DMS79 (cell line): ENCODE results near the gene SEMA3F.

ENCODE experiments used
- DNase-seq: peaks from one replicate; lab custom pipeline; 2025; lab: John Stamatoyannopoulos, UW

SEMA3F gene

GRCh38 chr3:50132421-50133282 lies 22.5 kb upstream of the SEMA3F start:
- DNase-seq = no peak

DNA sequence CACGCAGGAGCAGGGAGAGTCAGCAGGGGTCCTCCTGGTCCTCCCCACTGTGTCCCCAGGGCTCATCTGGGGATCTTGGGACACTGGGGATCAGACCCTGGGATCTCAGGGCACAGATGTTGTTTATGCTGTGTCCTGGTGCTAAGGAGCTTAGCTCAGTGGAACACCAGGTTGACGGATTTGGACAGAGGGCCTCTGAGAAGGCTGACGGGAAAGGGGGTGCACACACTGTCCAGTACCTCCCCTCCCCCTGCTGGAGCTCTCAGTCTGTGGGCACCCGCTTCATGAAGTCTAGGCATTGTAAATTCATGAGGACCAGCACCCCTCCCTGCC lies 21.9 kb upstream of the SEMA3F start:
- DNase-seq = no peak

GRCh38 chr3:50134367-50134766 lies 20.8 kb upstream of the SEMA3F start:
- no peak for DNase-seq

DNA sequence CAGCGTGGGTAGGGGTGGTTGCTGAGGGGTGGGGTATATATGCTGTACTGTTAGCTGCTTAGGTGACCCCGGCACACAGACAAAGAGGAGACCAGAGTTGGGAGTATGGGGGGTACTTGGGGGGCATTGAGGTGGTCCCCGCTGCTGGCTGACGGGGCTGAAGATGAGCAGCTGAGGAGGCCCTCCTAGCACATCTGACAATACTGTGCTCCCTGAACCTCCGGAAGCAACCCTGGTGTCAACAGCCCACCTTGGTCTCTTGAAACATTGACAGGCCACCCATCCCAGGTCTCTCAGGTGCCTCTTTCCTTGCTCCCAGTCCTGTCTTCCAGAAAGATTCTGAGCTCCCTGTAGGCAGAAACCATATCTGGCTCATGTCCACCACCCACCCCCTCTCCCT lies 19.2 kb upstream of the SEMA3F start:
- DNase-seq = no peak

DNA sequence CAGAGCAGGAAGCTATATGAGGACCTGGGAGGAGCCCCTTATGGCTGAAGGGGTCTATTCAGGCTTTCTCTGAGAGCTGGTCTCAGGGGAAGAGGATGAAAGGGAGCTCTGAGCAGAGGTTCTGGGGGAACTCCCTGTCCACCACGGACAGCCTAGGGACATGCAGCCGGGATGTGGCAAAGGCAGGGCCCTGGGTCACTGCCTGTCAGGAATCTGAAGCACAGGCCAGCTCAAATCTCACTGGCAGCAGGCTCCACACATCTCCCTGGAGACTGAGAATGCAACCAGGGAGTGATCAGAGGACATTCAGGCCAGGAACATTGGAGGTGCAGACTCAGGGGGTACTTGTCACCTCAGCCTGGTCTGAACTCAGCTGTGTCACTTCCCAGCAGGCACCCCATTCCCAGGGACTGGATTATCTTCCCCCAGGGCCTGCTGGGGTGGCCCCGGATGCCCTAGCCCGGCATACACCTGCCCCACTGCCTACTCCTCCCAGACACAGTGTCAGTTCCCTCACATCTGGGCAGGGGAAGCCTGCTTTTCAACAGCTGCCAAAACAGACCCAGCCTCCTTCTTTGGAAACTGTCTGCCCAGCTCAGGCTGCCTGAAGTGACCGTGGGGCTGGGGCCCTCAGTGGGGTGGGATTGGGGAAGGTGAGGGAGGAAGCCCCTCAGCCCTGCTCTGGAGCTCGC lies 18.3 kb upstream of the SEMA3F start:
- peak; percentile 9 for DNase-seq

GRCh38 chr3:50137531-50137930 lies 17.6 kb upstream of the SEMA3F start:
- DNase-seq = no peak

DNA sequence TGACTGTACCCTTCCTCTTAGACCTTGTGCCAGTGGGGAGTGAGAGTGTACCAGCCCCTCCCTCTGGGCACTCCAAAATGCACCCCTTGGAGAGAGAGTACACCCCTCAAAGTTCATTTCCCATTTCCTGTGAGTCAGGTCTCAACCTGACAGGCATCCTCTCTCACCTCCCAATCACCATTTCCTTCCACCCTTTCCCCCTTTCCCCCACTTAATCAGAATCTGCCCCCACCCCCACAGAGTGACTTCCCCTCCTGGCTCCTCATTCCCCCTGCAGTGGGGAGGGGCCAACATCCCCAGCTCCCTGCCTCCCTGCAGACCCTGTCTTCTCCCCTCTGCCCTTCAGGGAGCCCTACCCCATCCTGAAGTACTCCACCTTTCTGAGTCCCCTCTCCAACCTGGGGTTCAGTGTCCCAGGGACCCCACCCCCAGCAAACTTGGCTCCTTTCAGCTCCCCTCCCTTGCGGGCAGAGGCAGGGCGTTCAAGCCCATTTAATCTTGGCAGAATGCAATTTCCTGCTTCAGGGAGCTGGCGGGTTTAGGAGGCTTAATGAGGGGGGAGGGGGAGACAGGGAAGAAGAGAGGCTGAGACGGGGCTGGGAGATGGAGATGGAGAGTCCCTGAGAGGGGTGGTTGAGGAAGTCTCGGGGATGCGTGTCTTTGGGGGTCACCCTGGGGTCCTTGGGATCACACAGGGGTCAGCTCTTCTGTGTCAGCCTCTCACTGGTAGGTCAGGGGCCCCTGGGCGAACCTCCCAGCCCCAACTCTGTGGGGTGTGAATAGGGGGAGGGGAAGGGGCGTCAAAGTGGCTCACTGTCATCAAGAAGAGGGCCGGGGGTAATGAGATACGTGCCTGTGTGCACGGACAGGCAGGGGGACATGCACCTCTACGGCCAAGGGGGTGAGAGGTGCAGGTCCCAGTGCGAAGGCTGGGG lies 16.6 kb upstream of the SEMA3F start:
- DNase-seq = peak; percentile 64

GRCh38 chr3:50139308-50139707 lies 15.8 kb upstream of the SEMA3F start:
- no peak for DNase-seq

DNA sequence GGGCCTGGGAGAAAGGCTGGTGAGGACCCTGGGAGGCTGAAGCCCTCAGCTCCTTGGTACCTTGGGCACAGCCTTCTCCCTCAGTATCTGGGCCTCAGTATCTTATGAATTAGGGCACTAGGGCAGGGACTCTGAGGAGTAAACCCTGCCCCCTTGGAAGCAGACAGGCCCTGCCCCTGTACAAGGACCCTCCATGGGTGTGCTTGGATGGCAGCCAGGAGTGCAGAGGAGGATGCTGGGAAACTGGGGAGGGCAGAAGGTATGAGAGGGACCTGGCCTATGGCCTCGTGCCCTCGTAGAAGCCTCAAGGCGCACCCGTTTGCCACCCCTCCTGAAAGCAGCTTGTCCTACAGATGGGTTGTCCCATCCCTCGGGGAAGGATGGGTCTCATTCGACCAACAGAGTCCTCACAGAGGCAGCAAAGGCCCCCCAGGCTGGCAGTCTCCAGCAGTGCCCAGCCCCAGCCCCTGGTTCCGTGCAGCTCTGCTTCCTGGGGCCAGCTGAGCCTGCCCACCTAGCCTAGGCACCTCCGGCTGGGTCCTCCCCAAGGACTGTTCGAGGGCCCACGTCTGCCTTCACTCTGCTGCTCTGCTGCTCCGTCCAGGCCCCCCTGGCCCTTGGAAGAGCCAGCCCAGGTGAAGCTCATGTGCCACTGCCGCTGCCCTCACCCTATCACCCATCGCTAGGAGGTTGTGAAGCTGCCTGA lies 15.3 kb upstream of the SEMA3F start:
- peak; percentile 54 for DNase-seq

DNA sequence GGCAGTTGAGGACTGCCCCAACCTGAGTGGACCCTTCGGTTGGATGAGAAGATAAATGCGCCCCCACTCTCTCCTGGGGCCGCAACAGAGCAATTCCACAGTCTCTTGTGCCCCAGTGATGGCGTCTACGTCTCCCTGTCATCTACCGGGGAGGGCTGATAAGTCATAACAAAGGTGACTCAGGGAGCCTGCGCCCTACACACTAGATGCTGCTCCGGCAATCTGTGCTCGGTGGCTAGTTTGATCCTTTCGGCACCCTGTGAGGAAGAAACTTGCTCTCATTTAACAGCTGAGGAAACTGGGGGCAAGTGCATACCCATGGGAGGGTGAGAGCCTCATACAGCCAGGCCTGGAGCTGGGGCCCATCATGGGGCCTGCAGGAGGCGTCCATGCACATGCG lies 14.1 kb upstream of the SEMA3F start:
- DNase-seq = no peak

DNA sequence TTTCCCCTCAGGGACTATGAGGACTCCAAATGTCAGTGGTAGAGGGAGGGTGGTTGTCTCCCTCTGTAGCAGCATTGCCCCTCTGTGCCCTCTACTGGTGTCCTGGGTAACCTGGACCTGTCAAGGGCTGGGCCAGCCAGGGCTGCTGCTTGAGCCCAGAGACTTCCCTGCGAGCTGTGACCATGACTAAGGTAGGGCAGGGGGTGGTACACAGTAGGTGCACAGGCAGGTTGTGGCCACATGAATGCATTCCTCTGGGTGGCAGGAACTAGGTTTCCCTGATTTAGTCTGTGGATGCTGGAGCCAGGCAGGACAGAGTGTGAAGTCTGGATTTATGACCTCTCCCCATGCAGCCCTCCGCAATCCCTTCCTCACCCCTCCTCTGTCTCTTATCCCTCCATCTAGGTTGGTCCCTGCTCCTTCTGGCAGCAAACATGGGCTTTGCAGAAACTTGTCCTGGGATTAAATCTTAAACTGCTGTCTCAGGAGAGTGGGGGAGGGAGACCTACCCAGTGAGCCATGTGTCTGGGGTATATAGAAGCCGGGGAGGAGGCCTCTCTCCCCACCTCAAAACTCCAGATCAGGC lies 8.7 kb upstream of the SEMA3F start:
- DNase-seq = no peak

- no peak for DNase-seq
Observed at GRCh38 chr3:50147016-50147415, 8.1 kb upstream of the SEMA3F start.

GRCh38 chr3:50147447-50147846 lies 7.7 kb upstream of the SEMA3F start:
- no peak for DNase-seq

DNA sequence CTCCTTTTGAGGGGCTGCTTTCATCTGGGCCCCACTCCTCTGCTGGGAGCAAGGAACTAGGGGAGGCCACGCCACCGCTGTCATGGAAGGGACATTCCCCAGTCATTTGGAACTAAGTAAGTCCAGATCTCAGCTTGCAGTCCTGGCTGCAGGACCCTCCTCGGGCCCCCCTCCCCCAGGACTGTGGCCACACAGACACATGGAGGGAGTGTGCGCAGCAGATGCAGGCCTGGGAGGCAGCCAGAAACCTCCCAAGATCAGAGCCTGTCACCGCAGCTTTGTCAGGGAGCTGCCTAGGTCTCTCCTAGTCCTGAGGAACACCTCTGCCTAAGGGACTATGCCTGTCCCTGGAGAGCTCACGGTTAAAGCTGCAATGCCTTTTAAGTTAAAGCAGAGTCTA lies 7.3 kb upstream of the SEMA3F start:
- no peak for DNase-seq

DNA sequence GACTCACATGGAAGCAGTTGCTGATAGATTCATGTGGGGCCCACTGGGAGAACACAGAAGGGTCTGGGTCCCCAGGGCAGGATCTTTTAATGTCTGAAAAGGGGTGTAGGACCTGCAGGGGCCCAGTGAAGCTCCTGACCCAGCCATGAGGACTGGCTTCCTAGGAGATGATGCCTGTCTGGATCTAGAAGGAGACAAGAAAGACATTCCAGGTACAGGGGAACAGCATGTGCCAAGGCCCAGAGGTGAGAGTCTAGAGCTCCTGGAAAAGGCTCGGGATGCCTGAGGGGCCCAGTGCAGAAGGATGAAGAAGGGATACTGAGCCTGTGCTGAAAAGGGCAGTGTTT lies 4.7 kb upstream of the SEMA3F start:
- no peak for DNase-seq

DNA sequence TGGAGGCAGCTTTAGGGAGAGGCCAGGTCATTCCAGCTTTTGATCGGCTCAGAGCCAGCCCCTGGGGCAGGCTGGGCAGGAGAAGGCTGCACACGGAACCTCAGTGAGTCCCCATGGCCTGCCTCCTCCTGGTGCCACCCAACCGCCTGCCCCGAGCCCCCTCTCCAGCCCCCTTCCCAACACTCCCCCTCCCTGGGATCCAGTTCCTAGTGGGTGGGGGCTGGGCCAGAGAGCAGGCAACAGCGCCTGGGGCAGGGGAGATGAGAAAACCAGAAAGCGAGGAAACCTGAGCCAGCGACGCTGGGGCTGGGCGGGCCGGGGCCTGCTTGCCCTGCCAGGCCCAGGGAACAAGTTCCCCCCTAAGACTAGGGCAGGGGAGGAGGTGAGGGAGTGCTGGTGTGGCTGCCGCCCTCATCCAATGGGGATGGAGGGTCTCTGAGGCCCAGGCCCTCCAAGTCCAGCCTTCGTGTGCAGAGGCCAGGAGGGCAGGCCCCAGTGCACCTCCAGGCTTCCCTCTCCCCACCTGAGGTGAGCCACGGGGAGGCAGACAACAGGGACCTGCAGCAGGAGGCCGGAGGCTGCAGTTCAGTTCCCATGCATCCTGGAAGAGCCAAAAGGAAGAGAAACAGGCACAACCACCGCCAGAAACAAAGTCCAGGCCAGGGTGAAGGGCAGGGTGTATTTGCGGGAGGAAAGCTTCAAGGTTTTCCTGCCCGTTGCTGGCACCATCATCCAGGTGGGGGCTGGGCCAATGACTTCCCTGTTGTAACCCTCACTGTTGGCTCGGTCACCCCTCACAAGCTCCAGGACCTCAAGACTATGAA lies 4.0 kb upstream of the SEMA3F start:
- no peak for DNase-seq

DNA sequence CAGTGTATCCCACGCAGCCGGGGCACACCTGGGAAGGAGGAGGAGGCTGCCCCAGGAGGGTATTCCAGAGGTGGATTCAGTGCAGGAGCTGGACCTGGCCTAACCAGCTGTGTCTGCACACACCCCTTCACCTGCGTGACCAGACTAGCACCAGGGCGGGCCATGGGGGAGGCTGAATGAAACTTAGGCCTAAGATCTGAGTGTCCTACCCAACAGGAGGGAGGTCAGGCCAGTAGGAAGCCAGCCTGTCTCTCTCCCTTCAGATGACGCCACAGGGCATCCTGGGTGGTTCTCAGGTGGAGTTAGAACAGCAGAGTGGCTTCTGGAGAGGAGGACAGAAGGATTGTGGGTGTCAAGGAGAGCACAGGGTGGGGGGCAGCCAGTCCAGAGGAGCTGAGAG lies 3.4 kb upstream of the SEMA3F start:
- DNase-seq = no peak

DNA sequence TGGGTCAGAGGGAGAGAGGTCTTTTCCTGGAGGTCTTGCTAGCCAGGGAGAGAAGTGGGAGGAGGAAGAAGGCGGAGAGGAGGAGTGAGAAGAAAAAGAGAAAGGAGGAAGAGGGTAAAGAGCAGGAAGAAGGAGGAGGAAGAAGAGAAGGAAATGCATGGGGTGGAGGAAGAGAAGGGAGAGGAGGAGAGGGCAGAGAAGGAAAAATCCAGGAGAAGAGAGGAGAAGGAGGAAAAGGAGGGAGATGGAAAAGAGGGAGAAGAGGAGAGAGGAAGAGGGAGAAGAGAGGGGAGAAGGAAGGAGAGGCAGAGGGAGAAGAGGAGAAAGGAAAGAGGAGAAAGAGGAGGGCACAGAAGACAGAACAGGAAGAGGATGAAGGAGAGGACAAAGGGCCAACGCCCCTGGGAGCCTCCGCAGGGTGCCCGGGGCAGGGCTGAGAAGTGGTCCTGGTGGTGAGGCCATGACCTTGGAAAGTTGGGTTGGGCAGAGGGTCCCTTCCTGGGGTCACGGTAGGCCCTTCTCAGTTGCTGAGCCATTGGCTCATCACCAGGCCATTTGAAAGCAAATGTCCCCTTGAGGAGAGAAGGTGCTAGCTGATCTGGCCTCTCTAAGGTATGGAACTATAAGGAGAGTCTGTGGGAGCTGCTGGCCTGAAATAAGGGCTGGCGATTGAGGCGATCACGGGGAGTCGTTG lies 1.2 kb upstream of the SEMA3F start:
- DNase-seq = no peak

DNA sequence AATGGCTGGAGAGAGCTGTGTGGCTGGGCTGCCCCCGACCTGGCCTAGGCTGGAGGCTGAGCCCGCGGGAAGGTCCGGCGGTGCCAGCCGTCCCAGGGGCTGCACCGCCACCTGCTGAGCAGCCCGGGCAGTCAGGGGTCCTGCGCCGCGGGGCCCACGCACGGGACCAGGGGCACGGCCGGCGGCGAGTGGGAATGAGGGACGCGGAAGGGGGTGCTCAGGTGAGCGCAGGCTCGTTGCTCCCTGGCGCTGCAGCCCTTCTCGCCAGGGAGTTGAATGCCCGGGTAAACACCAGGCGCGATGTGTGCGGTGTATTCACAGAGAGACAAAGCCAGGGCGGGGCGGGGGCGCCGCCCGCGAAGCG lies 666 bp upstream of the SEMA3F start:
- no peak for DNase-seq

DNA sequence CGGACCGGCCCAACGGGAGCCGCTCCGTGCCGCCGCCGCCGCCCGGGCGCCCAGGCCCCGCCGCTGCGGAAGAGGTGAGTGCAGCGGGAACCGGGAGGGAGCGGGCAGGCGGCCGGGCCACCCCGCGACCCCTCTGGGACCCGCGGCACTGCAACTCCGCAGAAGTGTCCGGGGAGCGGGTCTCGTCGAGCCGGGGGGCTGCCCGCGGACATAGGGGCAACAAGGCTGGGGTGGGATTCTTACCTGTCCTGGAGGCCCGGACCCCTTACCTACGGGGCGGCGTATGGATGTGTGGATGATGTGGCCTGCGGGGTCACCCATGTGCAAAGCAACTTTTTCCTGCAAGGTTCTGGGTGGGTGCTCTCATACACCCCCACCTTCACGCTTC lies 361 bp downstream of the SEMA3F start:
- no peak for DNase-seq
